C4-2B (cell line): ENCODE data around the gene CTU2.

Experiments
- H3K27ac ChIP-seq: fragments of 450-650 bp; 2 replicates; pipeline ENCODE4 v1.5.1; 2017
- ZFX ChIP-seq: fragments of 450-650 bp; IDR thresholded peaks from 2 replicates; pipeline ENCODE4 v1.6.1; 2017
- TF ChIP-seq, protein P1 (sequence below): fragments of 450-650 bp; conservative IDR thresholded peaks from 2 replicates; pipeline ENCODE4 v1.5.1; 2017; ENCODE audit warnings: mild to moderate bottlenecking

Gene CTU2

DNA sequence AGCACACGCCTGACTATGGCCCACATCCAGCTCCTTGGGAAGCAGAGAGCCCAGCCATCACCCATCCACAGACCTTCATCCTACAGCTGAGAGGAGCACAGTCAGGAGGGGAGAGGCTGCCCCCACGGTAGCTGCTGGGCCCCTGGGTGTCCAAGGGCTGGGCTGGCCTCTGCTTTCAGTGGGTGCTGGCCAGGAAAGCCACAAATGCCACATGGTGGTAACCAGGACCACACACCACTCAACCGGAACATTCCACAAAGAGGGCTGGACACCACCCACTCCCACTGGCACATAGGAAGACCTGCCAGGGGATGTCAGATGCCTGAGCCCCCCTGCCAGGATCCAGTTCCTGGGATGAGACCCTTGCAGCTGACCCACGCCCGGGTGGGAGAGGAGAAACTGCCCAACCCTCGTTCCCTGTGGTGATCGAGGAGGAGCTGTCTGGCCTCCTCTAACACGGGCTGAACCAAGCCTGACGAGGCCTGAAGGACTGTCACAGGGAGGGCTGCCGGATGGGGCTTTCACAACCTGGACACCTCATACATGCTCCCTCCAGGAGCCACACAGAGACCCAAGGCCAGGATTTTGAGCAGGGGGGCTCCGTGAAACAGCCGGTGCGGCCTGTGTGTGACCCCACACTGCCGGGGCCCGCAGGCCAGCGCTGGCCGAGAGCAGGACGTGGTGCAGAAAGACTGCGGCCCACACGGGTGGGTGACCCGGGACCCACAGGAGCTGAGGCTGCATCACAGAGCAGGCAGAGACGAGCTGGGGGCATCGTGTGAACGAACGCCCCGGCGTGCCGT lies 48.0 kb downstream of the CTU2 start:
- H3K27ac ChIP-seq, result peak overlapping the region; percentile 98
- TF ChIP-seq ZFX, result no peak
- TF ChIP-seq, protein P1, sequence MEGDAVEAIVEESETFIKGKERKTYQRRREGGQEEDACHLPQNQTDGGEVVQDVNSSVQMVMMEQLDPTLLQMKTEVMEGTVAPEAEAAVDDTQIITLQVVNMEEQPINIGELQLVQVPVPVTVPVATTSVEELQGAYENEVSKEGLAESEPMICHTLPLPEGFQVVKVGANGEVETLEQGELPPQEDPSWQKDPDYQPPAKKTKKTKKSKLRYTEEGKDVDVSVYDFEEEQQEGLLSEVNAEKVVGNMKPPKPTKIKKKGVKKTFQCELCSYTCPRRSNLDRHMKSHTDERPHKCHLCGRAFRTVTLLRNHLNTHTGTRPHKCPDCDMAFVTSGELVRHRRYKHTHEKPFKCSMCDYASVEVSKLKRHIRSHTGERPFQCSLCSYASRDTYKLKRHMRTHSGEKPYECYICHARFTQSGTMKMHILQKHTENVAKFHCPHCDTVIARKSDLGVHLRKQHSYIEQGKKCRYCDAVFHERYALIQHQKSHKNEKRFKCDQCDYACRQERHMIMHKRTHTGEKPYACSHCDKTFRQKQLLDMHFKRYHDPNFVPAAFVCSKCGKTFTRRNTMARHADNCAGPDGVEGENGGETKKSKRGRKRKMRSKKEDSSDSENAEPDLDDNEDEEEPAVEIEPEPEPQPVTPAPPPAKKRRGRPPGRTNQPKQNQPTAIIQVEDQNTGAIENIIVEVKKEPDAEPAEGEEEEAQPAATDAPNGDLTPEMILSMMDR, result no peak

DNA sequence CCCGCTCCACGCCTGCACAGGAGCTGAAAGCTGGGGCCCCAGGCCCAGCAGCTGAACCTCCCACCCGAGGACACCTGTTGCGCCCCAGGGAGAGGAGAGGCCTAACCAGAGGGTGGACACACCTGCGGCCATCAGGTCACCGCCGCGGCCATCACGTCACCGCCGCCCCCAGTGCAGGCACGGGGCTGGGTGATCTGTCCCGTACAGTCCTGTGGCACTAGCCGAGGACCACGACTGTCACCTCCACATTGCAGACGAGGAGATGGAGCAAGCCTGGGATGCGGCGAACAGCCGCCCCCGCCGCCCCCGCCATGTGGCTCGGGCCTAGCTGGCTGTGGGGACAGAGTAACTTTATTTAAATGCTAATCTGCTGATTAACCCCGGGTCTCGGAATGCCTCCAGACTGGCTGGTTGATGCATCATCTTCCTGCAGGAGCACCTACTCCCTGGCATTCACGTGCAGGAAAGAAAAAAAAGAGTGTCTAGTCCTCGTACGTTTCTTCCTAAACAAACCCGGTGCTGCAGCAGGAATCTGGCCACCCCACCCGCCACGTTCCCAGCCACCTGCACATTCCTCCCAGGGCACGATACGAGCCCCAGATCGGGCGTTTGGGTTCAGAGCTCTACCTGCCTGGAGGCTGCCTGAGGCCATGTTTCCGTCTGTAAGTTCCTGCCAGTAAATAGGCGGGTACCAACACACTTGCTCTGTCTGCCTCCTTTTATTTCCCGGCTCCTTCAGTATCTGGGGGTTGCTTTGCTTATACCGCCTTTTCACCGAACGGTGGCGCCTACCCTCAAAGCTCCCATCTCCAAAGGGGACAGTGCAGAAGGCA lies 48.8 kb downstream of the CTU2 start:
- peak overlapping the region; percentile 98 for H3K27ac ChIP-seq

GRCh38 chr16:88755745-88756443 lies 49.6 kb downstream of the CTU2 start:
- peak overlapping the region; percentile 98 for H3K27ac ChIP-seq
- TF ChIP-seq, protein P1, result no peak
- TF ChIP-seq ZFX, result no peak

More for the DNA sequence above, 48.8 kb downstream of the CTU2 start:
- TF ChIP-seq, protein P1, result no peak
- no peak for TF ChIP-seq ZFX

- H3K27ac ChIP-seq, result peak overlapping the region; percentile 98
- no peak for TF ChIP-seq ZFX
- TF ChIP-seq, protein P1, result no peak
Observed at GRCh38 chr16:88758227-88758943, 52.1 kb downstream of the CTU2 start.

DNA sequence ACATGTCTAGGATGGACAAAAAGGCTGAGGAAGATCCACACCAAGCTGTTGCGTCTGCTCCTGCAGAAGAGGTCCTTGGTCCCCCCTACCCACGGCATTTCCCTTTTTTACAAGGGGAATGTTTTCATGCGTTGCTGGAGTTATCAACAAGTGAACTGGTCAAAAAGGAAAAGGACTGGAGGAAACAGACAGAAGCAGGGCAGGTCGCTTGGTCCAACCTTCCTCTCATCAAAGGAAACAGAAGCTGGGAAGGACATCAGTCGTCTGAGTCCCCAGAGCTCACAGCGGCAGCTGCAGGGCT lies 52.6 kb downstream of the CTU2 start:
- TF ChIP-seq, protein P1, result no peak
- TF ChIP-seq ZFX, result no peak
- H3K27ac ChIP-seq, result peak overlapping the region; percentile 98

DNA sequence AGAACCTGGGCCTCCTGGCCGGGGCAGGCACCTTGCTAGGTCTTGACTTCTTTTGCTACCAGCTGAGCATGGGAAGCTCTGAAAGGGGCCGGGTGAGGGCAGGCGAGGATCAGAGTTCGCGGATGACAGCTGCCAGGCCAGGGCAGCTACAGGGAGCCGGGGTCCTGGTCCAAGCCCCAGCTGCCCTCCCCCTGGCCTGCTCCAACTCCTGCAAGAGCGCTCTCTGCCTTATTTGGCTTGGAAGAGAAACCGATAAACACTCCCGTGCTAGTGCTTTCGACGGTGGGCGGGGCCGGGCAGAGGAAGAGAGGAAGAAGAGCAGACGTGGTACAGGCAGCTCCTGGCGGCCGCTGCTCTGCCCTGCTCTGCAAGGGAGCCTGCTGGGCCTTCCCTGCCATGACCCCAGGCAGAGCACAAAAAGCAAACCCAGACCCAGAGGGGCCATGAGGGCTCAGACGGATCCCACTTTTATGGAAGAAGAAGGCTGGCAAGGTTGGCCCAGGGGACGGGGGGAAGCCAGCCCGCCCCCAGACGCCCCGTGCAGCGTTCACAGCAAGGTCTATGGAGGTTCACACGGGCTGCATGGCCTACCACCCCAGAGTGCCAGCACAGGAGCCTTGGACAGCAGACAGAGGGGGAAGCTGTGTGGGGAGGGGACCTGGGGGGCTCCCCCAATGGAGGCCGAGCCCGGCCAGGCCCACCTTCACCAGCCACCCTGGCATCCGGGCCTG lies 53.1 kb downstream of the CTU2 start:
- peak overlapping the region; percentile 98 for H3K27ac ChIP-seq
- TF ChIP-seq, protein P1, result no peak; the same call in 1 of the 2 replicates
- peak; percentile 48; the same call in 1 of the 2 replicates for TF ChIP-seq ZFX
